ENCODE results near the gene RNF111.

- TF ChIP-seq POLR2AphosphoS5 (IDR thresholded peaks at IDR 0.05; ENCODE audit: low read depth, low read length) (no peak), TAF1 (IDR thresholded peaks at IDR 0.05; ENCODE audit: borderline replicate concordance, insufficient read depth, low read length) (no peak), SIN3A (IDR thresholded peaks at IDR 0.05; ENCODE audit: borderline replicate concordance, insufficient read depth, low read length) (no peak), REST (IDR thresholded peaks at IDR 0.05; ENCODE audit: insufficient read depth in 1 of 2, low read depth in 2 of 2, low read length in 2 of 2) (no peak), FOXP2 (optimal IDR thresholded peaks at IDR 0.05; ENCODE audit: borderline replicate concordance, extremely low read depth, extremely low read length, insufficient read depth) (no peak)
These were observed 153.2 kb downstream of the RNF111 start for GRCh38 chr15:59140422-59141226.

Measured in PFSK-1 (cell line).